Endothelial cell of umbilical vein (primary cell): ENCODE measurements around the gene NFX1. TPM values are rescaled to one million over a fixed set of nuclear protein-coding genes. Genes with fewer than 3 reads are reported as not detected.

Experiments used
- BruUV-seq: library from RNA; stranded (reverse); fragments of 400-500 nt; replicated peaks from 2 replicates; lab custom pipeline; 2021; lab: Mats Ljungman, UMichigan
- CTCF ChIA-PET: fragments of 300-600, 350-600 bp; sonication (Branson Sonifier 250); formaldehyde crosslinking; loops from one replicate; lab custom pipeline; 2021; ENCODE audit warnings: antibody characterized with exemption, inconsistent platforms; lab: Charles Lee
- POLR2A ChIA-PET: fragments of 300-600, 350-600 bp; sonication (Branson Sonifier 250); formaldehyde crosslinking; loops from one replicate; lab custom pipeline; 2021; ENCODE audit warnings: antibody characterized with exemption, inconsistent platforms; lab: Charles Lee
- DNase-seq: peaks from one replicate; pipeline ENCODE4 v3.0.0-alpha.2; 2011; ENCODE audit warnings: low read depth, low spot score
- FAIRE-seq: peaks from 2 replicates; lab custom pipeline; 2011; peaks lifted over from hg19 to GRCh38; lab: Jason Lieb, UNC
- H2AFZ ChIP-seq: 2 replicates; pipeline ENCODE4 v1.6.0; 2012; ENCODE audit warnings: low read depth, low read length, control low read depth, inconsistent platforms
- H3K27ac ChIP-seq: 2 replicates; pipeline ENCODE4 v1.5.1; 2011; ENCODE audit warnings: low read depth, mild to moderate bottlenecking, control low read depth, low read length, moderate library complexity; ENCODE audit not compliant: insufficient read depth
- H3K27me3 ChIP-seq, 2 experiments: 2 replicates each; pipeline versions ENCODE4 v1.6.0 to v1.6.1; 2011; ENCODE audit warnings: low read length in 2 of 2, mixed read lengths in 1 of 2; ENCODE audit not compliant: control insufficient read depth in 2 of 2, insufficient read depth in 2 of 2
- H3K36me3 ChIP-seq, 2 experiments: 2 replicates in 1 of 2; 3 replicates in 1 of 2; pipeline ENCODE4 v1.5.1; 2011; ENCODE audit warnings: low read length in 2 of 2, mild to moderate bottlenecking in 1 of 2, moderate library complexity in 1 of 2; ENCODE audit not compliant: control insufficient read depth in 2 of 2, insufficient read depth in 2 of 2; ENCODE audit errors: extremely low read depth in 1 of 2
- H3K4me1 ChIP-seq: 3 replicates; pipeline ENCODE4 v1.5.1; 2011; ENCODE audit warnings: mild to moderate bottlenecking, low read length; ENCODE audit not compliant: control insufficient read depth, insufficient read depth; ENCODE audit errors: extremely low read depth
- H3K4me2 ChIP-seq: 2 replicates; pipeline ENCODE4 v1.6.1; 2011; ENCODE audit warnings: low read length, control low read depth, mixed read lengths; ENCODE audit not compliant: insufficient read depth
- H3K4me3 ChIP-seq, 3 experiments: fragments of 200-600 bp in 1 of 3; sonication (generic), shearing (Covaris generic) in 1 of 3; replicated peaks in 1 of 3; 2 replicates each; pipeline ENCODE4 v1.5.1; 2011 to 2016; ENCODE audit warnings: control low read depth in 3 of 3, low read length in 3 of 3, mild to moderate bottlenecking in 2 of 3, inconsistent platforms in 1 of 3, low read depth in 1 of 3, moderate library complexity in 1 of 3; ENCODE audit not compliant: insufficient read depth in 1 of 3
- H3K79me2 ChIP-seq: 2 replicates; pipeline ENCODE4 v1.6.0; 2012; ENCODE audit warnings: low read length, inconsistent platforms; ENCODE audit not compliant: control insufficient read depth, insufficient read depth
- H3K9ac ChIP-seq: replicated peaks from 2 replicates; pipeline ENCODE3; 2011; ENCODE audit warnings: low read length, control low read depth; ENCODE audit not compliant: insufficient read depth; ENCODE audit errors: extremely low read depth
- H3K9me1 ChIP-seq: replicated peaks from 3 replicates; pipeline ENCODE4 v1.6.0; 2011; ENCODE audit warnings: mild to moderate bottlenecking, low read length; ENCODE audit not compliant: control insufficient read depth, insufficient read depth; ENCODE audit errors: extremely low read depth
- H3K9me3 ChIP-seq: replicated peaks from 2 replicates; pipeline ENCODE4 v1.5.1; 2012; ENCODE audit warnings: low read length, inconsistent platforms; ENCODE audit not compliant: control insufficient read depth, insufficient read depth
- H4K20me1 ChIP-seq: replicated peaks from 2 replicates; pipeline ENCODE3; 2011; ENCODE audit warnings: mild to moderate bottlenecking, low read length; ENCODE audit not compliant: control insufficient read depth, insufficient read depth; ENCODE audit errors: extremely low read depth
- JUN ChIP-seq: IDR thresholded peaks from 2 replicates; pipeline ENCODE4 v1.6.1; 2011; ENCODE audit warnings: borderline replicate concordance, low read depth; ENCODE audit not compliant: insufficient read length, insufficient read depth
- MYC ChIP-seq: IDR thresholded peaks from one replicate; pipeline ENCODE4 v1.6.1; 2011; ENCODE audit warnings: mild to moderate bottlenecking, low read depth, low read length
- POLR2A ChIP-seq: IDR thresholded peaks from 2 replicates; pipeline ENCODE4 v1.6.1; 2012; ENCODE audit warnings: low read depth, mild to moderate bottlenecking, control low read depth, low read length
- POLR2AphosphoS5 ChIP-seq: IDR thresholded peaks from 2 replicates; pipeline ENCODE4 v1.6.1; 2012; ENCODE audit warnings: low read depth, mild to moderate bottlenecking, control low read depth, low read length, moderate library complexity; ENCODE audit not compliant: insufficient read depth
- dilution Hi-C: fragments of 300-500 bp; cut with MboI; formaldehyde crosslinking; loops from one replicate; pipeline ENCODE4 v1.15.0; 2019; ENCODE audit warnings: low sequenced_read_pairs; ENCODE audit not compliant: extremely low pct_ligation_motif_present
- intact Hi-C: fragments of 100-400 bp; cut with micrococcal nuclease; formaldehyde crosslinking; loops from one replicate; pipeline ENCODE4 v1.10.0; 2022
- polyA plus RNA-seq, 4 experiments: library from polyadenylated mRNA; depleted of rRNA in 3 of 4; stranded (reverse) in 3 of 4; unstranded in 1 of 4; fragments of >200 nt; gene quantifications; 2 replicates each; pipeline versions ENCODE4 v1.2.1 to v1.2.3, GENCODE V29; 2011 to 2012; ENCODE audit warnings: missing spikeins in 1 of 4
- total RNA-seq: library from RNA; stranded (reverse); gene quantifications from 2 replicates; pipeline ENCODE4 v1.2.3, GENCODE V29; 2021
- TF ChIP-seq, protein P1 (sequence below): IDR thresholded peaks from 2 replicates; pipeline ENCODE4 v1.6.1; 2011; ENCODE audit not compliant: insufficient read depth, insufficient read length

Gene NFX1
- total and polyA plus RNA-seq, 2 donors (not counting 3 experiments of a cell fraction or from before 2014, with no cell fraction given) = 19.3 to 21.7 TPM

DNA sequence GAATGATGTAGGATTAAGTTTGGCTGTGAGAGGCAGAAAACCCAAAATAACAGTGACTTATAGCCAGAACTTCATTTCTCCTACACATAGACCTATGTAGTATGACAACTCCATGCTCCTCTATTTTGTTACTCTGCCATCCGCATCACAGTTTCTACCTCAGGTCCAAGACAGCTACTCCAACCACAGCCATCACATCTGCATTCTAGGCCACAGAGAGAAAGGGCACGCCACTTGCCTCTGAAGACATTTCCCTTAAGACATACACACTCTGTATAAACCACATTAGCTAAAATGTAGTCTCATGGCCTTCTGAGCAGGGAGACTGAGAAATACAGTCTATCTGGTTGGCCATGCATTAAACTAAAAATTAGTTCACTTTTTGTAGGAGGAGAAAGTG lies 40.3 kb upstream of the NFX1 start:
- dilution Hi-C loops = no loop called here

GRCh38 chr9:33250458-33250995 lies 39.8 kb upstream of the NFX1 start:
- Histone ChIP-seq H3K4me3 (no peak overlapping the region), H3K9ac (no peak overlapping the region), H3K36me3 (peaks cover 14 to 20% of the 10 kb centered on the region in 2 experiments), H3K9me3 (no peaks in the 10 kb centered on the region), H2AFZ (no peak overlapping the region), H3K9me1 (no peaks in the 10 kb centered on the region), H3K27me3 (no peaks in the 10 kb centered on the region), H3K4me2 (no peak overlapping the region), H3K27ac (no peak overlapping the region), H3K79me2 (no peaks in the 10 kb centered on the region), H4K20me1 (no peaks in the 10 kb centered on the region), H3K4me1 (no peaks in the 10 kb centered on the region)
- DNase-seq = no peak
- FAIRE-seq = no peak
- intact Hi-C loops = no loop called here
- ChIA-PET POLR2A (no interaction called here), CTCF (no interaction called here)
- no peak for TF ChIP-seq POLR2AphosphoS5
- dilution Hi-C loops = no loop called here
- BruUV-seq = no TSS peak

More for the DNA sequence above, 40.3 kb upstream of the NFX1 start:
- no peak overlapping the region for H3K9ac ChIP-seq
- TF ChIP-seq JUN (no peak), POLR2A (no peak), MYC (no peak)
- TF ChIP-seq, protein P1, sequence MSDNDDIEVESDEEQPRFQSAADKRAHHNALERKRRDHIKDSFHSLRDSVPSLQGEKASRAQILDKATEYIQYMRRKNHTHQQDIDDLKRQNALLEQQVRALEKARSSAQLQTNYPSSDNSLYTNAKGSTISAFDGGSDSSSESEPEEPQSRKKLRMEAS = no peak
- no peak overlapping the region for H2AFZ ChIP-seq
- H3K36me3 ChIP-seq = peaks cover 11 to 15% of the 10 kb centered on the region in 2 experiments
- H3K9me1 ChIP-seq = no peaks in the 10 kb centered on the region
- H3K4me1 ChIP-seq = no peaks in the 10 kb centered on the region
- no peak overlapping the region for H3K27ac ChIP-seq
- no peak for FAIRE-seq
- no peaks in the 10 kb centered on the region for H3K27me3 ChIP-seq
- H3K4me2 ChIP-seq = no peak overlapping the region
- no peaks in the 10 kb centered on the region for H3K9me3 ChIP-seq
- CTCF ChIA-PET = no interaction called here
- intact Hi-C loops = no loop called here
- no peak overlapping the region for H3K4me3 ChIP-seq
- no TSS peak for BruUV-seq
- DNase-seq = no peak
- H4K20me1 ChIP-seq = no peaks in the 10 kb centered on the region
- POLR2A ChIA-PET = no interaction called here
- no peaks in the 10 kb centered on the region for H3K79me2 ChIP-seq
